Ishikawa (cell line): ENCODE measurements around the gene FFAR4.

Experiments
- CEBPB ChIP-seq: IDR thresholded peaks from 2 replicates; pipeline ENCODE4 v1.6.1; 2012
- CREB1 ChIP-seq: IDR thresholded peaks from 2 replicates; pipeline ENCODE4 v1.6.1; 2012; ENCODE audit warnings: low read depth
- EGR1 ChIP-seq: IDR thresholded peaks from 2 replicates; pipeline ENCODE4 v1.6.1; 2012
- EP300 ChIP-seq: IDR thresholded peaks from 2 replicates; pipeline ENCODE4 v1.6.1; 2012; ENCODE audit warnings: borderline replicate concordance
- FOXM1 ChIP-seq: IDR thresholded peaks from 2 replicates; pipeline ENCODE4 v1.6.1; 2012; ENCODE audit warnings: low read depth, borderline replicate concordance
- NFIC ChIP-seq: IDR thresholded peaks from 2 replicates; pipeline ENCODE4 v1.6.1; 2012
- RAD21 ChIP-seq: IDR thresholded peaks from 2 replicates; pipeline ENCODE4 v1.6.1; 2012; ENCODE audit warnings: low read depth
- TAF1 ChIP-seq: IDR thresholded peaks from 2 replicates; pipeline ENCODE4 v1.6.1; 2012; ENCODE audit warnings: low read depth, mild to moderate bottlenecking
- TCF12 ChIP-seq: IDR thresholded peaks from 2 replicates; pipeline ENCODE4 v1.6.1; 2012; ENCODE audit warnings: low read depth
- TEAD4 ChIP-seq: IDR thresholded peaks from 2 replicates; pipeline ENCODE4 v1.6.1; 2012
- YY1 ChIP-seq: IDR thresholded peaks from 2 replicates; pipeline ENCODE4 v1.6.1; 2012; ENCODE audit warnings: low read depth
- ZBTB7A ChIP-seq: IDR thresholded peaks from 2 replicates; pipeline ENCODE4 v1.6.1; 2012; ENCODE audit warnings: low read depth
- TF ChIP-seq, protein P1 (sequence below): IDR thresholded peaks from 2 replicates; pipeline ENCODE4 v1.6.1; 2012; ENCODE audit warnings: low read depth, mild to moderate bottlenecking
- TF ChIP-seq, protein P2 (sequence below): IDR thresholded peaks from 2 replicates; pipeline ENCODE4 v1.6.1; 2012
- TF ChIP-seq, protein P3 (sequence below): IDR thresholded peaks from 2 replicates; pipeline ENCODE4 v1.6.1; 2012

FFAR4 gene

DNA sequence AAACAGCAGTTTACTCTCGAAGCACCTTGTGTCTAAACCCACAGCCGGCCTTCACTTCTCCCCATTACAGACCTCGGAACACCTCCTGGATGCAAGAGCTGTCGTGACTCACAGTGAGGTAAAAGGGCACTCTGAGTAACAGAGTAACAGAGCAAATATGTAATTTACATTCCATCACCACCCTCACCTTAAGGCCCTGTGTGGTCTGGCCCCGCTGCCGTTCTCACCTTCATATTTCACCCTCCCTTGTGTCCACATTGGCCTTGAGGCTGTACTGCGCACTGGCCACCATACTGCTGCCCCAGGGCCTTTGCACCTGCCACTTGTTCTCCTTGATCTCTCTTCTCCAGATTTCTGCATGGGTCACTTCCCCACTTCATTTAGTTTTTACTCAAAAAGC lies 12.6 kb downstream of the FFAR4 start:
- no peak for TF ChIP-seq EP300
- TF ChIP-seq TCF12, result no peak
- TF ChIP-seq ZBTB7A, result no peak
- TF ChIP-seq TEAD4, result no peak
- no peak for TF ChIP-seq TAF1
- TF ChIP-seq, protein P1, sequence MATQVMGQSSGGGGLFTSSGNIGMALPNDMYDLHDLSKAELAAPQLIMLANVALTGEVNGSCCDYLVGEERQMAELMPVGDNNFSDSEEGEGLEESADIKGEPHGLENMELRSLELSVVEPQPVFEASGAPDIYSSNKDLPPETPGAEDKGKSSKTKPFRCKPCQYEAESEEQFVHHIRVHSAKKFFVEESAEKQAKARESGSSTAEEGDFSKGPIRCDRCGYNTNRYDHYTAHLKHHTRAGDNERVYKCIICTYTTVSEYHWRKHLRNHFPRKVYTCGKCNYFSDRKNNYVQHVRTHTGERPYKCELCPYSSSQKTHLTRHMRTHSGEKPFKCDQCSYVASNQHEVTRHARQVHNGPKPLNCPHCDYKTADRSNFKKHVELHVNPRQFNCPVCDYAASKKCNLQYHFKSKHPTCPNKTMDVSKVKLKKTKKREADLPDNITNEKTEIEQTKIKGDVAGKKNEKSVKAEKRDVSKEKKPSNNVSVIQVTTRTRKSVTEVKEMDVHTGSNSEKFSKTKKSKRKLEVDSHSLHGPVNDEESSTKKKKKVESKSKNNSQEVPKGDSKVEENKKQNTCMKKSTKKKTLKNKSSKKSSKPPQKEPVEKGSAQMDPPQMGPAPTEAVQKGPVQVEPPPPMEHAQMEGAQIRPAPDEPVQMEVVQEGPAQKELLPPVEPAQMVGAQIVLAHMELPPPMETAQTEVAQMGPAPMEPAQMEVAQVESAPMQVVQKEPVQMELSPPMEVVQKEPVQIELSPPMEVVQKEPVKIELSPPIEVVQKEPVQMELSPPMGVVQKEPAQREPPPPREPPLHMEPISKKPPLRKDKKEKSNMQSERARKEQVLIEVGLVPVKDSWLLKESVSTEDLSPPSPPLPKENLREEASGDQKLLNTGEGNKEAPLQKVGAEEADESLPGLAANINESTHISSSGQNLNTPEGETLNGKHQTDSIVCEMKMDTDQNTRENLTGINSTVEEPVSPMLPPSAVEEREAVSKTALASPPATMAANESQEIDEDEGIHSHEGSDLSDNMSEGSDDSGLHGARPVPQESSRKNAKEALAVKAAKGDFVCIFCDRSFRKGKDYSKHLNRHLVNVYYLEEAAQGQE, result no peak

DNA sequence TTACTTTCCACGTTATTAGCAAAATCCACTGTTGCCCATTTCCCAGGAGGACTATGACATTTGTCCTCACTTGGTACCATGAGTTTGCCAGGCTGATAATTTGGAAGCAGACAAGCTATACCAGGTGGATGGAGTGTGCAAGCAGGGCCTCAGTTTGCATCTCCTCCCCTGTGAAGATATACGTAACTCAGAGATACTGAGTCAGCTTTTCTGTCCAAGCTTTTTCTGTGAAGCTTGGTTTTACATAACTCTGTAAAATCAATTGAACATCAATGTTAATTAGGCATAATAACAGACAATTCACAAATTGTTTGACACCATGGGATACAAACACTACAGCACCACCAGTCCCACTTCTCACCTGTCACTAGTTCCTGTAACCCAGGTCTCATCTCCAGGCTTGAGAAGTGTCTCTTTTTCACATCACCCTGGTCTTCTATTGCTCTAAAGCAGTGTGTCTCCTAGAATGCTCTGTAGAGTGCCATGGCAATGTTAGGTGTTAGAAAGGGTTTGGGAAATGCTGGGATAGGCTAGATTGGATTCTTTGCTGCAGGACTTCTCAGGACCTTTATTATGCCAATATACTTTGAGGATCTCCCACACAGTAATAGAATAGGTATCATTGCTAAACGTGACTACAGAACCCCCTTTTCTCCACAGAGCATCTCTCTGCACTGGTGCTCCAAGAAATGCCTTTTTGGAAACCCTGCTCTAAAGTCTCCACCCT lies 13.7 kb downstream of the FFAR4 start:
- TF ChIP-seq TCF12, result no peak
- no peak for TF ChIP-seq NFIC
- no peak for TF ChIP-seq EGR1
- TF ChIP-seq, protein P2, sequence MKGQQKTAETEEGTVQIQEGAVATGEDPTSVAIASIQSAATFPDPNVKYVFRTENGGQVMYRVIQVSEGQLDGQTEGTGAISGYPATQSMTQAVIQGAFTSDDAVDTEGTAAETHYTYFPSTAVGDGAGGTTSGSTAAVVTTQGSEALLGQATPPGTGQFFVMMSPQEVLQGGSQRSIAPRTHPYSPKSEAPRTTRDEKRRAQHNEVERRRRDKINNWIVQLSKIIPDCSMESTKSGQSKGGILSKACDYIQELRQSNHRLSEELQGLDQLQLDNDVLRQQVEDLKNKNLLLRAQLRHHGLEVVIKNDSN, result no peak
- TF ChIP-seq RAD21, result no peak
- no peak for TF ChIP-seq ZBTB7A
- no peak for TF ChIP-seq FOXM1
- TF ChIP-seq, protein P1, result no peak
- no peak for TF ChIP-seq EP300
- TF ChIP-seq, protein P3, sequence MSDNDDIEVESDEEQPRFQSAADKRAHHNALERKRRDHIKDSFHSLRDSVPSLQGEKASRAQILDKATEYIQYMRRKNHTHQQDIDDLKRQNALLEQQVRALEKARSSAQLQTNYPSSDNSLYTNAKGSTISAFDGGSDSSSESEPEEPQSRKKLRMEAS, result no peak
- TF ChIP-seq CREB1, result no peak
- TF ChIP-seq CEBPB, result no peak
- no peak for TF ChIP-seq TAF1
- TF ChIP-seq TEAD4, result no peak
- TF ChIP-seq YY1, result no peak

DNA sequence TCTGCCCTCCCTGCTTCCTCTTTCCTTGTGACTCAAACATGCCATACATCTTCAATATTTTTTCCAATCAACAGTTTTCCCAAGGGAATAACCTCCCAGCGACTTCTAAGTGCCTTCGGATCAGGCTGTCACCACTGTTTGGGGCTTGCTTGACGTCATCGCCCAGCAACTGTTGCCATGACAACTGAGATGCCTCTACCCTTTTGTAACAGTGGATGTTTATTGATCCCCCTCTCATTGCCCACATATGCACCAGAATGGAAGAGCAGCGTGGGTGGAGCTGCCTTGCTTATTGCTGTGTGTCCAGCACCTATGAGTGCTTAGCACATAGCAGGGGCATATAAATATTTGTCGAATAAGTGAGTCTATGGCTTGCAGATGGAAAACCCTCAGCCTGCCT lies 14.4 kb downstream of the FFAR4 start:
- no peak for TF ChIP-seq FOXM1
- TF ChIP-seq YY1, result no peak
- TF ChIP-seq EP300, result no peak
- TF ChIP-seq, protein P1, result no peak
- TF ChIP-seq ZBTB7A, result no peak
- no peak for TF ChIP-seq NFIC
- no peak for TF ChIP-seq CREB1
- TF ChIP-seq, protein P2, result no peak
- TF ChIP-seq, protein P3, result no peak
- TF ChIP-seq CEBPB, result no peak
- TF ChIP-seq RAD21, result no peak
- TF ChIP-seq TCF12, result no peak
- no peak for TF ChIP-seq TEAD4
- TF ChIP-seq EGR1, result no peak
- no peak for TF ChIP-seq TAF1

DNA sequence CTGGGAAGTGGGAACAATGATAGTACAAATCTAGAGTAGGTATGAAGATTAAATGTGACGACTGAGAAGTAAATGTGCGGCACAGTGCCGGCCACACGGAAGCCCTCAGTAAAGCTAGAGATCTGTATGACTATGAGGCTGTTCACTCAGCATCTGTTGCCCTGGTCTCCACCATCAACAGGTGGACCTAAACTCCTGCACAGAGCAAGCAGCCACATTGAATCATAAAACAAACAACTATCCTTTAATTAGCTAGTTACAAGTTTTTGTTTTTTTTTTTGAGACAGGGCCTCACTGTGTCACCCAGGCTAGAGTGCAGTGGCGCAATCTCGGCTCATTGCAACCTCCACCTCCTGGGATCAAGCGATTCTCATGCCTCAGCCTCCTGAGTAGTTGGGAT lies 18.0 kb downstream of the FFAR4 start:
- TF ChIP-seq EP300 (no peak), YY1 (no peak), FOXM1 (no peak), CEBPB (no peak), ZBTB7A (no peak), TAF1 (no peak), CREB1 (no peak)
